ENCODE data around the gene SAMD10.

- no peak for TF ChIP-seq EZH2 (IDR thresholded peaks at IDR 0.05)
- TF ChIP-seq POLR2AphosphoS5 (IDR thresholded peaks at IDR 0.05; ENCODE audit: borderline replicate concordance, low read depth, low read length), result peak; percentile 83
Observed at GRCh38 chr20:63957004-63957689, 22.3 kb downstream of the SAMD10 start.

Measured in SK-N-MC (cell line).